IPS-NIHi7 (cell line): Measurements from ENCODE around the gene PSMA2.
"Not testable (repeated sequence)": the region's sequence is repeated elsewhere in the genome, so short reads cannot be mapped to it uniquely, and the experiment has no call there.

Source experiments
- DNase-seq: peaks from one replicate; pipeline ENCODE4 v3.0.0; 2012; ENCODE audit warnings: mixed read lengths; ENCODE audit errors: extremely low spot score

Gene PSMA2

DNA sequence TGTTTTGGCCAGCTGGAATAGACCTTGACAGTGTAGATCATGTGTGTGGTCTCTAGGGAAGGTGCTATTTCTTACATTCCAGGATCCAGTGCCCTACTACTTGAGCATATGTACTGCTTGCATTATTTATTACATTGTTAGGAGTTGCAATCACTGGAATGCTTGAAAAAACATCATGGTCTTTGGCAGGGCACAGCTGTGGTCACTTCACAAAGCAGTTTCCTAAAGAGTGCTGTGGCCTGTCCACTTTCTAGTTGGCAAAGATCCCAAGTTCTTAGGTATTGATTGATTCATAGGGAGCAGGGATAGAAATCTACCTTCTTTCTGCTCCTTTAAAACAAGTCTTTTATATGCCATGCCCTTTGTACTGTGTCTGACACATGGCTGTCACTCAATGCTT, 24.7 kb downstream of the PSMA2 start:
- no peak for DNase-seq

DNA sequence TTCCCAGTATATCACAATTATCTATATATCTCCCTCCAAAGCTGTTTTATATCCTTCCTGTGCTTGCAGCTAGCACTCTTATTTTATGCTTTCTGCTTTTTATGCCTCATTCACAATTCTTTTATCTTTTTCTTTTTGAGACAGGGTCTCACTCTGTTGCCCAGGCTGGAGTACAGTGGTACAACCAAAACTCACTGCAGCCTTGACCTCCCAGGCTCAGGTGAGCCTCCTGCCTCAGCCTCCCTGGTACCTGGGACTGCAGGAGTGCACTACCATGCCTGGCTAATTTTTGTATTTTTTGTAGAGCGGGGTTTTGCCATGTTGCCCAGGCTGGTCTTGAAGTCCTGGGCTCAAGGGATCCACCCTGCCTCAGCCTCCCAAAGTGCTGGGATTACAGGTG, 25.8 kb downstream of the PSMA2 start:
- no peak for DNase-seq

DNA sequence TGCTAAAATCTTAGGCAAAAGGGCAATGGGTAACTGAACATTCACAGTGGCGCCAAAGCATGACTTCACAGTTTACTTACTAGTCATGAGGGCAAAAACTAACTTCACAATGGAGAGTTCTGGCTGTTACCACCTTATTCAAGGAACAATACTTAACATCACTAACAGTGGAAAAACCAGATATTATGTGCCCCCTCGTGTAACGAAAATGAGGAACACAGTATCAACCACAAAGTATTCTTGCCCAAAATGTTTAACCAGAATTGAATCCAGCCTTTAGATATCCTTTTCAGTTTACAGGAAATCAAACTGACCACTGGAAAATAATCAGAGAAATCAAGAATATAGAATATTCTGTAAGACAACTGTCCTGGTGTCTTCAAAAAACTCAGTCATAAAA, 29.6 kb downstream of the PSMA2 start:
- DNase-seq = no peak

DNA sequence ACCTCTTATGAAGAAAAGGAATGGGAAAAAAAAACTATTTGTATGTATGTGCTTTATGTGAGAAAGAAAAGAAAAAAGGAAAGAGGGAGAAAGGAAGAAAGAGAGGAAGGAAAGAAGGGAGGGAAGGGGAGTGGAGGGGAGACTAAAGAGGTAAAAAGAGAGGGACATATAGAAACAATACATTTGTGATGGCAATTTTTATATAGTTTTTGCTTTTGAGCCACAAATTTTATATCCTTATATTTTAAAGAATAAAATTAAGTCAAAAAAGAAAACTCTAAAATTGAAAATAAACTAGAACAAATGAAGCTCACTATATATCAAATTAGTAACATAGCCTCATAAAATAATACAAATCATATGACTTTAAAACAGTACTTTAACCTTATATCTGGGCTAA, 31.1 kb downstream of the PSMA2 start:
- no peak for DNase-seq

DNA sequence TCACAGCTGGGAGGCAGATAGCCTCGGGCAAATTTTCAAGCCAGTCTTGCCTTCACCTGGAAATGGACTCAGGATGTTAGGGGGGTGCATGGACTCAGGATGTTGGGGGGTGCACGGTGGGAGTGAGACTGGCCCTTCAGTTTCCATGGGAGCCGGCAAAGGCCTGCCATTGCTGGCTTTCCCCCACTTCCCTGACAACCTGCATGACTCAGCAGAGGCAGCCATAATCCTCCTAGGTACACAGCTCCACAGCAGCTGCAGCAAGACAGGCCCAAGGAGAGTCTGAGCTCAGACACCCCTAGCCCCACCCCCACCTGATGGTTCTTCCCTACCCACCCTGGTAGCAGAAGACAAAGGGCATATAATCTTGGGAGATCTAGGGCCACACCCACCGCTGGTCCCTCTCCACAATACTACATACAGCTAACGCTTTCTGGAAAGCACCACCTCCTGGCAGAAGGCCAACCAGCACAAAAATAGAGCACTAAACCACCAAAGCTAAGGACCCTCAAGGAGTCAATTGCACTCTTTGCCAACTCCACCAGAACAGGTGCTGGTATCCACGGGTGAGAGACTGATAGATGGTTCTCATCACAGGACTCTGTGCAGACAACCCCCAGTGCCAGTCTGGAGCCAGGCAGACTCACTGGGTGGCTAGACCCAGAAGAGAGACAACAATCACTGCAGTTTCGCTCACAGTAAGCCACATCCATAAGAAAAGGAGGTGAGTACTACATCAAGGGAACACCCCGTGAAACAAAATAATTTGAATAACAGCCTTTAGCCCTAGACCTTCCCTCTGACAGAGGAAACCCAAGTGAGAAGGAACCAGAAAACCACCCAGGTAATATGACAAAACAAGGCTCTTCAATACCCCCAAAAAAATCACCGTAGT, 38.4 kb downstream of the PSMA2 start:
- DNase-seq = no peak

DNA sequence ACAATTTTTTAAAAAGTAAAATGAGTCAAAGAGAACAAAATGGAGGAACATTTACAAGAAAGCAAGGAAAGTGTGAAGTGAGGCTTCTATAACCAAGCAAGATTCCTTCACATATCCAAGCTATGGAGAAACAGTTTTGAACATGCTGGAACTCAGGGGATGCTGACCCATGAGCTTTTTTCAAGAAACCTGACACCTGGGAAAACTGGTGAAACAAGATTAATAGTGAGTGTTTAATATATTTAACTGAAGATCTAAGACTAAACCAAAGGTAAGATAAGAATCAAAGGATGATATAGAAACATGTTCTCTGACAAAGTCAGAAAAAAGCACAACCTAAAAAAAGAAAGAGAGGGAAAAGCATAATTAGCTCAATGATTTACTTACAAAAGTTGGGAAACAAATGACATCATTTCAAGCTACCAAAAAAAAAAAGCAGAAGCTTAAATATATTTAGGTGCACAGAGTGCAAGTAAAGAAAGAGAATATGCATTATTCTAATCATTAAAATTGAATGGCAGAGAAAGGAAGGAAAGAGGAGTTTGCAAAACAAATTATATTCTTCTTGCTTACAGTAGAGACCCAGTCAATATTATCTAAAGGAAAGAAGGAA, 45.0 kb downstream of the PSMA2 start:
- DNase-seq = no peak

DNA sequence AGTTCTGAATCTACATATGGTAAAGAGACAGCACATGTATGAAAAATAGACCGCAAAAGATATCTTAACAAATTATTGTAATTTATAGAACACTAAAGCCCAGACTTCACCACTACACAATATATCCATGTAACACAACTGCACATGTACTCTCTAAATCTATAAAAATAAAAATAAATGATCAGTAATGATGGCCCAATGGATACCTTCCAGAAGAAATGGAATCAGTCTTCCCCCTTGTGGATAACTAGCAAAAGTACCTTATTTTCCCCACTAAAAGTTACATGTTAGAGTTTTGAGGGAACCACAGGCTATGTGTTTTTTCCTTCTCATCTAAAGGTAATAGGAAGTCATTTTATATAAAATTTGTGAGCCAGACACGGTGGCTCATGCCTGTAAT, 45.8 kb downstream of the PSMA2 start:
- no peak for DNase-seq

DNA sequence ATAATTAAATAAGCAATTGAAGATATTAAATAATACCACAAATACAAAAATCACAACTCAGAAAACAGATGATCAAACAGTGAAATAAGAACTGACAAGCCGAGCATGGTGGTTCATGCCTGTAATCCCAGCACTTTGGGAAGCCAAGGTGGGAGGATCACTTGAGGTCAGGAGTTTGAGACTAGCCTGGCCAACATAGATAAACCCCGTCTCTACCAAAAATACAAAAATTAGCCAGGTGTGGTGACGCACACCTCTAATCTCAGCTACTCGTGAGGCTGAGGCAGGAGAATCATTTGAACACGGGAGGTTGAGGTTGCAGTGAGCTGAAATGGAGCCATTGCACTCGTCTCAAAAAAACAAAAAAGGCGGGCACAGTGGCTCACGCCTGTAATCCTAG, 46.8 kb downstream of the PSMA2 start:
- not testable (repeated sequence) for DNase-seq

DNA sequence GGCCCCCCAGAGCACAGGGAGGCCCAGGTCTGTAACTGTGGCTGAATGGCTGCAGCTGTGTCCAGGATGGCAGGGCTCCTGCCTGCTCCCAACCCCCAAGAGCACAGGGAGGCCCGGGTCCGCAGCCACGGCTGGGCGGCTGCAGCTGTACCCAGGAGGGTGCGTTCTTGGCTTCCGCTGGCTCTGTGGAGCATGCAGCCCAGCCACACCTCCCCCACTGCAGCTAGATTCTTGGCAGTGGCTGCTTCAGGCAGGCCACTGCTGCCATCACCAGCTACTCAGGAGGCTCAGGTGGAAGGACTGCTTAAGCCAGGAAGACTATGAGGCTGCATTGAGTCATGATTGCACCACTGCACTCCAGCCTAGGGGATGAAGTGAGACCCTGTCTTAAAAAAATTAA, 48.0 kb downstream of the PSMA2 start:
- no peak for DNase-seq

DNA sequence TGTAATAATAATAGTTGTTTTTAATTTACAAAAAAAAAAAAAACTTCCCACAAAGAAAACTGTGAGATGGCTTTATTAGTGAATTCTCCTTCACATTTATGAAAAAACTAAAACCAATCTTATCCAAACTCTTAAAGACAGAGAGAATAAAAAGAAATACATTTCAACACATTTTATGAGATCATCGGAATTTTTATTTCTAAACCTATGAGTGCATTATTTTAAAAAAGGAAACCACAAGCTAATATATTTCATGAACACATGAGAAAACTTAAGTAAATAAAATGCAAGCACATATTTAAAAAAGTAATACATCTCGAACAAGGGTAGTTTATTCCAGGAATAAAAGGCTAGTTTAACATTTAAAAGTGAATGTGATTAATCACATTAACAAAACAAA, 51.6 kb downstream of the PSMA2 start:
- DNase-seq = no peak

DNA sequence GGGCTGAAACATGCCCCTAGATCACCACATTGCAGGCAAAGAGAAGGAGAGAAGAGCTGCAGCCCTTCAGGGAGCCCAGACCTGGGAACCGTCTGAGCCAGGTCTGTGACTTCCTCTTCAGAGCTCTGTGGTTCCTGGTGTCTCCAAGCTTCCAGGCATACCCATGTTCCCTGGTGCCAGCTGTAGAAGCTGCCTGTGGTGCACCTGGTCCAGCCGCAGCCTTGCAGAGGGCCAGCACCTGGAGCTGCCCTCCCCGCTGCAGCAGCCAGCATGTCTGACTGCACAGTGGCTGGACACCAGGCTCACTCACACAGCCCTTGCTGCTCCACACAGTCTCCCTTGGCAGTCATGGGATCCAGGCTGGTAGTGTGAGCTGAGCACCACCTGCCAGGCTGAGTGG, 53.7 kb downstream of the PSMA2 start:
- no peak for DNase-seq

DNA sequence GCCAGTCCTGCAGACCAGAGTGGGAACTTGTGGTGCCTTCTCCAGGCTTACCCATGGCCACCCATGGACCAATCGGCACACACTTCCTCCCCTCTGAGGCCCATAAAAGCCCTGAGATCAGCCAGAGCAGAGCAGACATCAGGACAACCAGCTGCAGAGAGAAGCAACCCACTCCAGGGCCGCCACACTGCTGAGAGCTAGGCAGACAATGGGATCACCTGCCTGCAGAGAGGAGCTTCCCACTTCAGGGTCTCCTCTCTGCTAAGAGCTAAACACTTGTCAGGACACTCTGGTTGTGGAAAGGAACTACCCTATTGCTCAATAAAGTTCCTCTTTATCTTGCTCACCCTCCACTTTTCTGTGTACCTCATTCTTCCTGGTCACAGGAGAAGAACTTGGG, 54.1 kb downstream of the PSMA2 start:
- no peak for DNase-seq

DNA sequence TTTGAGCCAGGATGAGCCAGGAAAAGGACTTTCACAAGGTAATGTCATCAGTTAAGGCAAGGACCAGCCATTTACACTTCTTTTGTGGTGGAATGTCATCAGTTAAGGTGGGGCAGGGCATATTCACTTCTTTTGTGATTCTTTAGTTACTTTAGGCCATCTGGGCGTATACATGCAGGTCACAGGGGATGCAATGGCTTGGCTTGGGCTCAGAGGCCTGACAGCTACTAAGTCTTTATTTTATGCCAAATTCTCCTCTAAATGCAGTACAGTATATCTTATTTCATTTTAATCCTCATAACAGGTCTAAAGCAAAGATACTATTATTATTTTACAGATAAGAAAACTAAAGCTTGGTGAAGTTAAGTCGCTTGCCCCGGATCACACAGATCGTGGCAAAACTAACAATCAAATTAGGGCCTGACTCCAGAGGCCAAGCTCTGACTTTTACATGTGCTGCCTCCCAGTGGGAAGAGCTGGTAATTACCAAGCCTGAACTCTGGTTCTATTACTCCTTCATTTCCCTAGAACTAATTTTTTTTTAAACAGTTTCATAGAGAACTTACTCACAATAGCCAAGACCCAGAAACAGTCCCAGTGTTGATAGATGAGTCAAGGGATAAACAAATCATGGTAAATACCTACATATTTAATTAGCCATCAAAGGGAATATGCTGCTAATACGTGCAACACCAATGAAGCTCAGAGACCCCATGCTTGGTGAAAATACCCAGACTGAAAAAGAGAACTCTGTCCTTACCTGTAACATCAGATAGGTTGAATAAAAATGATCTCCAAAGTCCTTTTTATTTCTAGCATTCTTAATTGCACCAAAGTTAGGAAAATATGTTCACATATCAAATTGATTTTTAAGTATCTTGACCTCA, 55.5 kb downstream of the PSMA2 start:
- DNase-seq = peak; percentile 64

DNA sequence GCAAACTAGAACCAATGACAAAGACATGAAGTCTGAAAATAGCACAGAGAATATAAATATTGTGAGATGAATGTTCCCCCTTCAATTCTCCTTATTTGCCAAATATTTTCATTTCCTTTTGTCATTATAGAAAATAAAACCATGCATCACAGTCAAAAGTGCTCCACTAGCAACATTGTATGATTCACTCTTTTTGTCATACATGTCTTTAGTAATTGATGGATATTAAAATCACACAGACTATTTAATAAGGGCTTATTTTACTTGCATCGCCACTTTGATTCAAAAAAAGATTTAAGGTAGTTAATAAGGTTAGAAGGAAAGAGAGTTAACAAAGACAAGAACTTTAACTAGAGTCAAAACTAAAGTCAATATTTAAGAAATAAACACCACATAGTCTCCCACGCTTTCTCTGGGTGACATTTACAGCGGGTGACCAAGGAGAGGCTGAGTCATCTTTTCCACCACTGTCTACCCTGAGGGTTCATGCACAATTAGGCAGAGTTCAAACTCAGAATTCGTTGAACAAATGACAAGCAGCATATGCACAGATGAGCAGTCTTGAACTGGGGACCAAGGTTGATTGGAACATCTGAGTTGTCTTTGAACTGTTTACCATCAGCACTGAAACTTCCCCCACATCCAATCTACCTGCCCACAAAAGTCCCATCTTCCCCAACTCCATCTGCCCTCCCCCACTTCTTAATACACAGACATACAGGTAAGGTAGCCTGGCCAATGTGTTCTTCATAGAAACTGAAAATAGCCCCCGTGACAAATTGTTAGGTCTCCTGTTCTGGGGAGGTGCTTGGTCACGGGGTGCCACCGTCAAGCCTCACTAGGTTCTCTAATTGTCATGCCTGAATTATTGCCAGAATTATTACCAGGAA, 62.6 kb downstream of the PSMA2 start:
- DNase-seq = no peak

DNA sequence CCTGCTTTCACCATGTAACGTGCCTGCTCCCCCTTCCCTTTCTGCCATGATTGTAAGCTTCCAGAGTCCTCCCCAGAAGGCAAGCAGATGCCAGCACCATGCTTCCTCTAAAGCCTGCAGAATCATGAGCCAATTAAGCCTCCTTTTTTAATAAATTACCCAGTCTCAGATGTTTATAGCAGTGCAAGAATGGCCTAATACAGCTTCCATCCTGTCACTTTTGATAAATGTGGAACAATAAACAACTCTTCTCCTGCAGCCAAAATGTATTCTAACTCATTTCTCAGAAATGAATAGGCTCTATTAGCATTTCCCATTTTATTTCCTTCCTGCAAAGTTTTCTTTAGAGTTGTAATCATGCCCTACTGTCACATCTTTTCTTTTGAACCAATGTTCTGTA, 63.5 kb downstream of the PSMA2 start:
- DNase-seq = no peak
